Right lung (tissue), 5 donors: ENCODE data around the gene BAZ2A. TPM values are rescaled to one million over a fixed set of nuclear protein-coding genes. Genes with fewer than 3 reads are reported as not detected.
"Not testable (repeated sequence)": the region's sequence is repeated elsewhere in the genome, so short reads cannot be mapped to it uniquely, and the experiment has no call there.

ENCODE experiments used
- DNase-seq, 2 donors: peaks; one replicate each; pipeline ENCODE4 v3.0.0-alpha.2; 2013
- polyA plus RNA-seq, 5 donors: library from polyadenylated mRNA; unstranded; fragments of 120-200 nt; gene quantifications; one replicate each; pipeline versions ENCODE4 v1.2.1 to v1.2.3, GENCODE V29; 2013; ENCODE audit warnings: inconsistent platforms in 1 of 5, low replicate concordance in 1 of 5; ENCODE audit not compliant: insufficient read length in 5 of 5, insufficient read depth in 1 of 5

The BAZ2A gene
- polyA plus RNA-seq, 5 donors: 67.1 to 114 (median 91.1) TPM

DNA sequence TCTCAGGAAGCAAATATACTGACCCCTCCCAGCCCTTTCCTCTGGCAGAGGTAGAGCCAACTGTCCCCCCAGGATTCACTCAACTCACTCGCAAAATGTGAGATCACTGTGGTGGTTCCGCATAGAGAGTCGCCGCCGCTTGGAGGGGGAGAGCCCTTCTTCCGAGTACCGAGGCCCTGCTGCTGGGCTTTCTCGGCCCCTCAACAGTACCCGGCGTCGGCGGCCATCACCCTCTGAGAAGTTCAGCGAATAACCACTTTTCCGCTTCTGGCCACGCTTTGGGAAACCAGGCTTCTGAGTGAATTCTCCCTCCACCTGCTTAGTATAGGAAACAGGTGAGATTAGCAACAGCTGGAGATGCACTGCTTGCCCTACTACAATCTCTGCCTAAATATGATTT lies 31.1 kb downstream of the BAZ2A start:
- no peak for DNase-seq

DNA sequence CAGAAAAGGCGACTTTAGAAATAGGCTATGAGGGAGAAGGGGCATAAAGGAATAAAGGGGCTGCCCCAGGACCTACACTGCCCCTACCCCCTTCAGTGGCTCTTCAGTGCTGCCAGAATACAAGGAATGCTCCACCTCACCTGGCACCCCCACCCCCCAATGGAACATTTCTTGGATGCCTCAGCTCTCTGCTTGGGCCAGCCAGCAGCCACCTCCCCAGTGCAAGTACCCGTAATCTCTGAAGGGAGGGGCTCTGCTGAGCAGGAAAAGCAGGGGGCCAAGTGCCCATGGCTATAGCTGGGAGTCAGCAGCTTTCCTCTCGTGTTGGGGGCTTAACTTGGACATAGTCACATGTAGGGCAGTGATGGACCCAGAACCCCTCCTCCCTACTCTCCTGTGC lies 33.3 kb downstream of the BAZ2A start:
- DNase-seq: no peak

DNA sequence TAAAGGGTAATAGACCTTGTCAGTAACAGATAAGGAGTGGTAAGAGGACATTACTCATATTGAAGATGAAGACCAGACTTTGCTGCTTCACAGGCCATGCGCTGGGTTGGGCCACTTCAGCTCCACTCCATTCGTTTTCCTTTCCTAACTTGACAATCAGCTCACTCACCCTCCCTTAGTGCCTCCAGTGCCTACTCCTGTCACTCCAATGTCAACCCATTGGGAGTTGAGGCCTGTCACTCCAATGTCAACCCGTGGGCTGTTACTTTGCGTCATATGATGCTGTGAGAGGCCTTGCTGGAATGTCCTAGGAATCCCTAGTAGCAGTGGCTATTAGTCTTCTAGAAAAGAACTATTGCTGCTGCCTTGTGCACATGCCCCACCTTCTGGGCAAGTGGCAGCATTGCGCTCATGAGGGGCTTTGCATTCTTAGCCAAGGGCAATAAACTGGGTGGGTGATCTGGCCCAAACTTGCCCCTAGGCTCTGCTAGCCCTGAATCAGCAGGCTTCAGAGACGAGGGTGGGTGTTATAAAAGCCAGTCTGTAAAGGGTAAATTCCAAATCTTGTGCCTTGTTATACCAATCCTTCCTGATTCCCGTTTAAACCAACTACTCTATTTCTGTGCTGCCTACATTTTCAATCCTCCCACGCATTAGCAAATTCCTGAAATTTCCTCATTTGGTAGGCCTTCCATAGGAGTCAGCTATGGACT lies 36.1 kb downstream of the BAZ2A start:
- peak; percentile 21 to 54 for DNase-seq

DNA sequence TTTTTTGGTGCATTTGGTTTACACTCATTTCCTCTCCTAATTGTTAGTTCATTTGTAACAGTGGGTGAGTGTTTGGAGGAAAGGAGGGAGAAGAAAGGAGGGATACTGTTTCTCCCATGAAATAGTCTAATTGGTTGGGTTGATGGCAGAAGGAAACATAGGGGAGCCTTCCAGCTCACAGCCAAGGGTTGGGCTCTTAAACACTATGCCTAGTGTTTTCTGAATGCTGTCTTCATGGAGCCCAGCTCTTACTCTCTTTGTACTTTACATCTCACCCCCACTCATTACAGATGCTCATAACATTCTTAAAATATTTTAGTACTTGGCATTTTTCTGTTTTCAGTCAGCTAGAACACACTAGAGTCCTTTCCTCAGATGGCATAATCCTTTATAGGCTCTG lies 38.2 kb downstream of the BAZ2A start:
- no peak for DNase-seq

DNA sequence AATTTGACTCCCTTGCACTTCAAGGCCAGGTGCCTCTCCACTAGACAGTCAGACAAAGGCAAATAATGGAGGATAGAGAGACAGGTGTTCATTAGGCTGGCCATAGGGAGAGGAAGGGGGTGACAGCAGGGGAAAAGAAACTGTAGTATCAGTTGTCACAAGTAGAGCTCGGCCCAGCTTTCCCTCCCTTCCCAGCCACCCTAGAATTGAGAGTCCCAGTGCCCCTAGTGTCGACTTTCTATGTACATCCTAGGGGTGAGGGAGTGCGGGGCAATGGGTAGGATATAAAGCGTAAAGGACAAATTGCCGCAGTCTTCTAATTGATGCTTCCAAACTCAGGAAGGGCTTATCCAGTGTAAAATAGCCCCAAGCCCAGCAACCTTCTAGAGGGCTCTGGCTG lies 39.0 kb downstream of the BAZ2A start:
- DNase-seq: no peak

DNA sequence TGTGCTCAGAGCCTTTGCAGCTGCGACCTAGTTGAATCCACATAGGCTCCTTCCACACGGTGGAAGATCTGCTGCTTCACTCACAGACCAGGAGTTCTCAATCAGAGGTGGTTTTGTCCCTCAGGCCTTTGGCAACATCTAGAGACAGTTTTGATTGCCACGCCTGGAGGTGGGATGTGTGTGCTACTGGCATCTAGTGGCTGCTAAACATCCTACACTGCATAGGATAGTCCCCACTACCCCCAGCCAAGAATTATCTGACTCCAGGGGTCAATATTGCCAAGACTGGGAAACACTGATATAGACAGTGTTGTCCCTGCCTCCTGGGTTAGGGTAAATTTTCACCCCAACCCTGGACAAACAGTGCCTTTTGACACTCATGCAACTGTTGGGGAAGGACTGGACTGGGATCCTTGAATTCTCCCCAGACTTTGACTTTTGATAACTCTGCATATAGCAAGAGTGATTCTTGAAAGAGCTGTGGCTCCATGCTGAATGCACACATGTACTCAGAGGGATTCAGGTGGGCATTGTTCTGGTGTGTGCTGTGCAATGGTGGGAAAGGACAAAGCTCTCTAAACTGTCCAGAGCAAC lies 39.8 kb downstream of the BAZ2A start:
- no peak for DNase-seq

DNA sequence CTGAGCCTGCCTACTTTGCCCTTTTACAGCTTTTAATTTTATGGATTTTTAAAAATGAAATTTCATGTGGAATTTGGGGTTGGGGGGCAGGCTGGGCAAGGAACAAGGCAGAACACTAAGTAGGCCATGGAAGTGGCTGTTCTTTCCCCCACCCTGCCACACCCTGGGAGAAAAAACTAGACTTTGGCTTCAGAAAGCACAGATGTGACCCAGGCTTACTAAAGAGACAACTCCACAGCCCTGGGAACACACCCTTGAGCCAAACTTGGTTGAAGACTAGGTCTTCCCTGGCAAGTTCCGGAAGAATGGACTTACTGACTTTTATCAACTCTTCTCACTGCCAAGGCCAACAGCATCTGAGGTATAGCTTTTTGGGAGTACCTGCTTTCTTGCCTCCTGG lies 40.3 kb downstream of the BAZ2A start:
- DNase-seq: no peak

DNA sequence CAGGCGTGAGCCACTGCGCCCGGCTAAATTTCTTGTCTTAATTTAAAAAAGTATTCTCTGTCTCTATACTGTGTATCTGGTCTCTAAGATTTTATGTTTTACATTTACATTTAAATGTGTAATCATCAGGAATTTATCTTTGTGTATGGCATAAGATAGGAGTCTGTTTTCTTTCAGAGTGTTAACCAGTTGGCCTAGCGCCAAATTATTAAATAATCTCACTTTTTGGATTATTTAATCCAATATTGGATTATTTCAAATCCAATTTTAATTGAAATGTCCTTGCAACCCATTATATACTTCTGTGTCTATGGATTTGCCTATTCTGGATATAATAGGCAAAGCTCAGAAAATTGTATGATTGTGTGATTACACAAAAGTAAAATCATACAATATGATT lies 45.0 kb downstream of the BAZ2A start:
- no peak for DNase-seq

DNA sequence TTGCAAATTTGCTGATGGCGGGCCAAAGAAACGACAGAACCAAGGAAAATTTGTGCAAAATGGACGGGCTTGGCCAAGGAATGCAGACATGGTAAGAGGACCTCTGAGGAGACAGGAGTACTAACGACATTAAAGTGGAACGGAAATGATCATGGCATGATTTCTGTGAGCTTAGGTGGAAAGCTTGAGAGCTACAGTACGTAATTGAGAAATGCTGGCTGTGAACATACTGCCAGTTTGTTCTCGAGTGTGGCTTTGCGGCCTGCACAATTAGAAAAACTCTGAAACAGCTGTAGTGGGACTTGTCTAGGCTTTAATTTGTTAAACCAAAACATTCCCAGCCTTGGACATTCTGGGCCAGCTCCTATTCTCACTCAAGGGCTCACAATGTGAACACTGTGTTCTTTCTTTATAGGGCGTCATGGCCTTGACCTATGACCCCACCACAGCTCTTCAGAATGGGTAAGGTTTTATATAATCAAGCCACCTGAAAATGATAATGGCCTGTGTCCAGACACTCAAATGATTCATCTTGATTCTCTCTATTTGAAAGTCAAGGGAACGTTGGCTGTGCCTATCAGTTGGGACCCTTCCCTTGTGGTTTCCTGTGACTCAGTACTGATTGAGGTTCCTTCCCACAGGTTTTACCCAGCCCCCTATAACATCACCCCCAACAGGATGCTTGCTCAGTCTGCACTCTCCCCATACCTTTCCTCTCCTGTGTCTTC lies 48.5 kb downstream of the BAZ2A start:
- no peak for DNase-seq

DNA sequence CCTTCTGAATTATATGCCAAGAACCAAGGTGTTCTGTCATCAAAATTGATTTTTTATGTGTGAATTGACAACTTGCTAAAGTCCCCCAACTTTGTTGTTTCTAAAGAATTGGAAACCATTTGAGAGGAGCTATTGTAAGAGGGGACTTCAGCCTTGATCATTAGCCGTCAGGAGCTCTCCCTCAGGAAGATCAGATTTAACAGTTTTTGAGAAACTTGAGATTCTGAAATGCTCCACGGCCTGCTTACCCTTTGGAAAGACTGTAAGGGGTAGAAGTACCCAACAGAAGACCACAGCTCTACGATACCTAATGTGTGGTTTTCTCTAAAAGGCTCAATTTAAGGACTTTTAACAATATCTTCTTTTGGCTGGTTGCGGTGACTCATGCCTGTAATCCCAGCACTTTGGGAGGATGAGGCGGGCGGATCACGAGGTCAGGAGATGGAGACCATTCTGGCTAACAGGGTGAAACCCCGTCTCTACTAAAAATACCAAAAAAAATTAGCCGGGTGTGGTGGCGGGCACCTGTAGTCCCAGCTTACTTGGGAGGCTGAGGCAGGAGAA lies 51.1 kb downstream of the BAZ2A start:
- no peak for DNase-seq

DNA sequence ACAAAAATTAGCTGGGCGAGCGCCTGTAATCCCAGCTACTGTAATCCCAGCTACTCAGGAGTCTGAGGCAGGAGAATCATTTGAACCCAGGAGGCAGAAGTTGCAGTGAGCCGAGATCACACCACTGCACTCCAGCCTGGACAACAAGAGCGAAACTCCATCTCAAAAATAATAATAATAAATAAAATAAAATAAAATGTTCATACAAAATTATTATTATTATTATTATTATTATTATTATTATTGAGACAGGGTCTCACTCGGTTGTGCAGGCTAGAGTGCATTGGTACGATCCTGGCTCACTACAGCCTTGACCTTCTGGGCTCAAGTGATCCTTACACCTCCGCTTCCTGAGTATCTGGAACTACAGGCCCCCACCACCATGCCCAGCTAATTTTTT lies 52.9 kb downstream of the BAZ2A start:
- DNase-seq: not testable (repeated sequence)

DNA sequence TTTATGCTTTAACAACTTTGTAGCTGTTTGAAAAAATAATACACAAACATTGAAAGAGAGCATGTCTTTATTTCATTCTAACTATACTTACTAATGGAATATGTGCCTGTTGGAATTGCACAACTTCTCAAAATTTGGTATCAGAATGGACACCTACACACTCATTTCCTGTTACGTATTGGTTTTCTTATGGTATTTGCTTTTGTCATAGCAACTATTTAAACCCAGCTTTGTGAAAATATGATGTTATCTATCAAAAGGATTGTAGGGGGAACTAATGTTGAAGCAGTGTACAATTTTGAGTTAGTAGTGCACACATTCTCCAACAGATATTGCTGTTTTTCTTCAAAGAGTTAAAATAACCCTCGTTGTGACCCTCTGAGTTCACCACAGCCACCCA lies 55.9 kb downstream of the BAZ2A start:
- no peak for DNase-seq

DNA sequence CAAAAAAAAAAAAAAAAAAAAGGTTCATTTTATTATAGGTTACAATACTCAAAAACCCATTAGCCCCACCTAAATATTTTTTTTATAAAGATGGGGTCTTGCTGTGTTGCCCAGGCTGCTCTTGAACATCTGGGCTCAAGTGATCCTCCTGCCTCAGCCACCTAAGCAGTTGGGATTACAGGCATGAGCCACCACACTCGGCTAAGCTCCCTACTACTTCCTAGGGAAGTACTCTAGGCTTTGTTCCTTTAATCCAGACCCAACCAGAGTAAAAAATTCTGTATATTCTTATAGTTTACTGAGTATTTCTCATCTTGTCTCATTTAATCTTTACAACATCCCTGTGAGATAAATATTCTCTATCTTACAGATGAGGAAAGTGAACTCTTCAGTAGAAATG lies 57.8 kb downstream of the BAZ2A start:
- DNase-seq: no peak

DNA sequence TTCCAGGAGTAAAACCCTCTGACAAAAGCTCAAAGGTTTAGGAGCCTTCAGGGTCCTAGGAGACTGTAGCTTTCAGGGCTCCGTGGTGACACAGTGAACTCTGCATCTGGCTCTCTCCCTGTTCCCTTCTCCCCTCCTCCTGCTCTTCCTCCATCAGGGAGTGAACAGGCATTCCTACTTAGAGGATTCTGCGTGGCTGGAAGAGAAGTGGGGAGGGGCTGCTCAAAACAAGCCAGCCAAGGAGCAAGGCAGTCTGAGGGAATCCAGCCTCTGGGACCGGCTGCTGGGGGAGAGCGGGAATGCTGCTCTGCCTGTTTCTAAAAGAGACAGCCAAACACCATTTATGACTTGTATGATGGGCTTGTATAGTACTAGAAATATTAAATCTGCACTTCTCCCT lies 59.0 kb downstream of the BAZ2A start:
- peak; percentile 14 to 28 for DNase-seq

DNA sequence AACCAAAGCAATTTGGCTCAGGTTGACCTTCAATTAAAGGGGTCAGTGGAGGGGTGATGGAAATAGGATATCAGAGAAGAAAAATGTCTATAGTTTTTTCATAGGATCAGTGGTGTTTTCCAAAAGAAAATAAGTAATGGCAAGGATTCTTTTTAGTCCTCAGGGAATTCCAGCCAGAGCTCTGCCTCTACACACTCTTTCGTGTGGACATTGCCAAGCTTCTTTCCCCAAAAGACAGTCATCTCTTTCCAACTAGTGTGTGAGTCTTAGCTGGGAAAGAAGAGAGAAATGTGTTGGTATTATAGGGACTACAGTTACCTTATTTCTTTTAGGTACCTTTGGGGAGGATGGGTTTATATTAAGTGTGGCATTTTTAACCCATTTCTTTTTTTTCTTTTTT lies 62.0 kb downstream of the BAZ2A start:
- DNase-seq: no peak

DNA sequence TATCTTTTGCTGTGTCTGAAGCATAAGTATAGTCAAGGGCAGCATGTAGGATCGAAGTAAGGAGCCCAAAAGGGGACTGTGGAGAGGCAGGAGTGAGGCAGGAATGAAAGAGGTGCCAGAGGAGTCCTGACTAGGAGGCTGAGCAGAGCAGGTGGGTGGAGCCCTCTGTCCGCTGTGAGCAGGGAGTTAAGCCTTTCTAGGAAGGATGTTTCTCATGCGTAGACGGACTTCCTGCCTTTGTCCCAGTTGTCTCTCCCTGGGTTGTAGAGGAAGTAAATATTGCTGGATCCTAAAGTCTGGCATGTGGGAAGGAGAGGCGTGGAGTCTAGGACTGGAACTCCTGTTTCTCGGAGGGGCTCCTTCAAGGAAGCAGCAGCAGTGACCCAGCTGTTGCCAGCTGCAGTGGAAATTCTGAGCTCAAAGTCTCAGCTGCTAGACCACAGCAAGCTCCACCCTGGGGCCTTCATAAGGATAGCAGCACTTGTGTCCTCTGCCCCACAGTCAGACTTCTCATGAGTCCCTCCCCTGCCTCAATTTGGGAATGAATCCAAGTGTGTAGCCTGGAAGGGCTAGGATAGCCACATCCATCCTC lies 64.5 kb downstream of the BAZ2A start:
- peak; percentile 95 to 97 for DNase-seq

DNA sequence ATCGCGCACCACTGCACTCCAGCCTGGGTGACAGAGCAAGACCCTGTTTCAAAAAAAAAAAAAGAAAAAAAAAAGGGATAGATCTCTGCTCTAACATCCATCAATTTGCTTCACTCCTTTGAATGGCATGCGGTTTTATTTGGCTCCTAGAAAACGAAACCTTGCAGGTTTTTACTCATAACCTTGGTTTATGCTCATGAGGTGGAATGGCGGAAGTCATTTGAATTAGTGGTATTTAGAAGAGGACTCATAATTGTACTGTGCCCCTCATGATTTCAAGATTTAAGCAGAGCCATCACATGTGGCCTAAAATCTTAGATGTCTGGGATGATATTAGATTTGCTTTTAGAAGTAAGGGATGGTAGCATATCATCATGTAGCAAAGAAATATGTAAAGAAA lies 79.1 kb downstream of the BAZ2A start:
- DNase-seq: no peak

DNA sequence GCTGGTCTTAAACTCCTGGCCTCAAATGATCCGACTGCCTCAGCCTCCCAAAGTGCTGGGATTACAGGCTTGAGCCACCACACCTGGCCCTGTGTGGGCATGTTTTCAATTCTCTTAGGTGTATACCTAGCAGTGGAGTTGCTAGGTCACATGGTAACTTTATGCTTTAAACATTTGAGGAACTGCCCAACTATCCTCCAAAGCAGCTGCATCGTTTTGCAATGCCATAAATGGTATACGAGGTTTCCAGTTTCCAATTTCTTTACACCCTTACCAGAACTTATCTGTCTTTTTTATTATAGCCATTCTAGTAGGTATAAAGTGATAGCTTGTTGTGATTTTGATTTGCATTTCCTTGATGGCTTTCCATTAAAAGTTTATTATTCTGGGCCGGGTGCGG lies 83.4 kb downstream of the BAZ2A start:
- no peak for DNase-seq
